Posterior vena cava (tissue), 2 donors: ENCODE results near the gene MGAT3. TPM values are rescaled to one million over a fixed set of nuclear protein-coding genes. Genes with fewer than 3 reads are reported as not detected.
"Not testable (repeated sequence)": the region's sequence is repeated elsewhere in the genome, so short reads cannot be mapped to it uniquely, and the experiment has no call there.

Experiments
- DNase-seq: peaks from one replicate; pipeline ENCODE4 v3.0.0-alpha.2; 2020; ENCODE audit warnings: low spot score
- intact Hi-C, 2 donors: fragments of 100-400 bp; cut with DNase I; formaldehyde crosslinking; loops; one replicate each; pipeline versions ENCODE4 v1.14.1 to v1.14.2; 2022 to 2023
- total RNA-seq, 2 donors: library from RNA; stranded (reverse); fragmentation: NEBNext Ultra II Directional; extraction: Animal tissue kit (Norgen Biotek cat#: 25700); gene quantifications; one replicate each; pipeline ENCODE4 v1.2.1, GENCODE V29; 2021
- donor health status: DM: yes; HTN: yes; CAD: no.
- donor health status: DM: yes; HTN: yes; CAD: no.

Gene MGAT3
- total RNA-seq, 2 donors from 2014 or later: 2.3 to 3.2 TPM

- intact Hi-C loops: no loop called here
- DNase-seq: no peak
Measured at GRCh38 chr22:39498368-39498767, 41.6 kb downstream of the MGAT3 start.

GRCh38 chr22:39498802-39499201 lies 42.0 kb downstream of the MGAT3 start:
- no peak for DNase-seq
- intact Hi-C loops: no loop called here

GRCh38 chr22:39500101-39500500 lies 43.3 kb downstream of the MGAT3 start:
- DNase-seq: no peak
- intact Hi-C loops: no loop called here

GRCh38 chr22:39501644-39502108 lies 44.9 kb downstream of the MGAT3 start:
- intact Hi-C loops: no loop called here
- no peak for DNase-seq

GRCh38 chr22:39502109-39502788 lies 45.4 kb downstream of the MGAT3 start, which contains the start of gene MIEF1:
TSS of gene MIEF1 (plus strand) at chr22:39502290. CDS start at chr22:39511295, 9,005 bp downstream.
- intact Hi-C loops: no loop called here

GRCh38 chr22:39502789-39503409 lies 46.1 kb downstream of the MGAT3 start:
- DNase-seq: no peak
- intact Hi-C loops: no loop called here

More at GRCh38 chr22:39502109-39502788, 45.4 kb downstream of the MGAT3 start, which contains the start of gene MIEF1:
- DNase-seq: peak; percentile 100

GRCh38 chr22:39503630-39504029 lies 46.8 kb downstream of the MGAT3 start:
- intact Hi-C loops: no loop called here
- no peak for DNase-seq

- intact Hi-C loops: no loop called here
- no peak for DNase-seq
Measured at GRCh38 chr22:39504071-39504470, 47.3 kb downstream of the MGAT3 start.

GRCh38 chr22:39507021-39507420 lies 50.2 kb downstream of the MGAT3 start:
- intact Hi-C loops: loop anchor here in 1 of 2 donors (5.0 kb wide), 1 partner anchor 830 kb away; no protein-coding TSS in a partner anchor
- DNase-seq: not testable (repeated sequence)

GRCh38 chr22:39508393-39508792 lies 51.6 kb downstream of the MGAT3 start:
- intact Hi-C loops: loop anchor here in 1 of 2 donors (5.0 kb wide), 1 partner anchor 831 kb away; no protein-coding TSS in a partner anchor
- DNase-seq: no peak

GRCh38 chr22:39510529-39511149 lies 53.8 kb downstream of the MGAT3 start:
- intact Hi-C loops: loop anchor here in 1 of 2 donors (10.0 kb wide), 1 partner anchor 86 kb away; no protein-coding TSS in a partner anchor
- DNase-seq: no peak

GRCh38 chr22:39511226-39511625 lies 54.4 kb downstream of the MGAT3 start:
- DNase-seq: no peak
- intact Hi-C loops: loop anchor here in 1 of 2 donors (10.0 kb wide), 1 partner anchor 86 kb away; no protein-coding TSS in a partner anchor

GRCh38 chr22:39512026-39512425 lies 55.2 kb downstream of the MGAT3 start:
- intact Hi-C loops: loop anchor here in 1 of 2 donors (10.0 kb wide), 1 partner anchor 87 kb away; no protein-coding TSS in a partner anchor
- DNase-seq: no peak

- no peak for DNase-seq
- intact Hi-C loops: loop anchor here in 1 of 2 donors (10.0 kb wide), 1 partner anchor 89 kb away; no protein-coding TSS in a partner anchor
Measured at GRCh38 chr22:39513791-39514190, 57.0 kb downstream of the MGAT3 start.

- intact Hi-C loops: loop anchor here in 1 of 2 donors (10.0 kb wide), 1 partner anchor 90 kb away; no protein-coding TSS in a partner anchor
- no peak for DNase-seq
Measured at GRCh38 chr22:39514373-39514973, 57.7 kb downstream of the MGAT3 start.

GRCh38 chr22:39515266-39516050 lies 58.6 kb downstream of the MGAT3 start:
- intact Hi-C loops: loop anchor here (5.0 to 10.0 kb wide), 2 partner anchors 91 to 113 kb away; no protein-coding TSS in a partner anchor

GRCh38 chr22:39517470-39517869 lies 60.7 kb downstream of the MGAT3 start:
- DNase-seq: no peak
- intact Hi-C loops: loop anchor here (5.0 to 10.0 kb wide), 2 partner anchors 93 to 115 kb away; no protein-coding TSS in a partner anchor

More at GRCh38 chr22:39515266-39516050, 58.6 kb downstream of the MGAT3 start:
- no peak for DNase-seq

- no peak for DNase-seq
- intact Hi-C loops: loop anchor here (5.0 to 10.0 kb wide), 2 partner anchors 93 to 116 kb away; no protein-coding TSS in a partner anchor
Measured at GRCh38 chr22:39518144-39518786, 61.5 kb downstream of the MGAT3 start.
